WERI-Rb-1 (cell line): Measurements from ENCODE around the gene ZC3HAV1L.
"Not testable (repeated sequence)": the region's sequence is repeated elsewhere in the genome, so short reads cannot be mapped to it uniquely, and the experiment has no call there.

Experiments used
- DNase-seq: peaks from one replicate; pipeline ENCODE4 v3.0.0-alpha.2; 2020
- H3K27ac ChIP-seq: fragments of 250-450 bp; sonication (Bioruptor Pico); 2 replicates; pipeline ENCODE4 v1.5.1; 2020; ENCODE audit warnings: mild to moderate bottlenecking, moderate library complexity
- H3K27me3 ChIP-seq: fragments of 250-450 bp; sonication (Bioruptor Pico); 2 replicates; pipeline ENCODE4 v1.5.1; 2021; ENCODE audit warnings: mild to moderate bottlenecking, low read depth, moderate library complexity; ENCODE audit not compliant: insufficient read depth, severe bottlenecking
- H3K36me3 ChIP-seq: fragments of 250-450 bp; sonication (Bioruptor Pico); 2 replicates; pipeline ENCODE4 v1.5.1; 2020; ENCODE audit warnings: mild to moderate bottlenecking, moderate library complexity
- H3K4me3 ChIP-seq: 2 replicates; pipeline ENCODE4 v1.5.1; 2011; ENCODE audit warnings: low read depth, mild to moderate bottlenecking, control low read depth, low read length
- H3K9me3 ChIP-seq: fragments of 250-450 bp; sonication (Bioruptor Pico); 2 replicates; pipeline ENCODE4 v1.5.1; 2021; ENCODE audit warnings: mild to moderate bottlenecking, moderate library complexity; ENCODE audit not compliant: severe bottlenecking
- CTCF ChIP-seq: IDR thresholded peaks from 2 replicates; pipeline ENCODE4 v1.5.1; 2011; ENCODE audit warnings: low read depth, mild to moderate bottlenecking, control low read depth, inconsistent platforms, low read length

ZC3HAV1L gene

DNA sequence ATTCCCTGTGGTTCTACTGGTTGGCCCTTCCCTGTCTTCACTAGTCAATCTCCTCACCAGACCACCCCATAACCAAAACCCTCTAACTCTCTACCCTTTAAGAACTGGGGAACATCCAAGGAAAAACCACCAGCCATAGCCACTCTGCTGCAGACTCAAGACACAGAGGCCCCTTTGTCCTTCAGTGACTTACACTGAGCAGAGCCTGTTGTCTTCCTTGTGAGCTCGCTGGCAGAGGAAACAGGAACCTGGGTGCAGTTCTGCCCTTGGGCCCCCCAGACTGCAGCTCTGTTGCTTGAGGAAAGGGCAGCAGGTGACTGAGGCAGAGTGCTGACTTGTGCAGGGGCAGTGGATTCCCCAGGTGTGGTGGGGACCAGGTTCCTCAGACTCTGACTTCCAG lies 43.1 kb upstream of the ZC3HAV1L start:
- peaks cover 59% of the 10 kb centered on the region for H3K36me3 ChIP-seq
- DNase-seq, result no peak

DNA sequence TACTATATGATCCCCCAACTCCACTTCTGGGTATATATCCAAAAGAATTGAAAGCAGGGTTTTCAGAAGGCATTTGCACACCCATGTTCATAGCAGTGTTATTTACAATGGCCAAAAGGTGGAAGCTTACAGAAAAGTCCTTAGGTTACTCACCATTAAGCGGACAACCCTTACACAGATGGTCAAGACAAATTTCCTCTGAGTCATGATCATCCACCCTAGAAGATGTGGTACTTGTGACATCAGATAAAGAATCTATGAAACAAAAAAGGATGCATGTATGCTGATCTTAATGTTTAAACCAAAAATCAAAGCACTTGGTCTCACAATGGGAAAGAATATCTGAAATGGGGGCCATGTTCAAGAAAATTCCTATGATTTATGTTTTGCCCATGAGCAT lies 42.6 kb upstream of the ZC3HAV1L start:
- Histone ChIP-seq H3K27ac (no peak overlapping the region), H3K4me3 (no peak overlapping the region), H3K9me3 (no peaks in the 10 kb centered on the region), H3K36me3 (peaks cover 63% of the 10 kb centered on the region), H3K27me3 (no peaks in the 10 kb centered on the region)
- TF ChIP-seq CTCF, result no peak
- no peak for DNase-seq

More for the DNA sequence above, 43.1 kb upstream of the ZC3HAV1L start:
- H3K27ac ChIP-seq, result no peak overlapping the region
- no peaks in the 10 kb centered on the region for H3K9me3 ChIP-seq
- no peak for TF ChIP-seq CTCF
- no peak overlapping the region for H3K4me3 ChIP-seq
- H3K27me3 ChIP-seq, result no peaks in the 10 kb centered on the region

- H3K27ac ChIP-seq, H3K27me3 ChIP-seq, H3K9me3 ChIP-seq, H3K4me3 ChIP-seq, DNase-seq: not testable (repeated sequence)
- peaks cover 64% of the 10 kb centered on the region for H3K36me3 ChIP-seq
Measured at GRCh38 chr7:139077706-139078105, 41.9 kb upstream of the ZC3HAV1L start.

- no peak overlapping the region for H3K4me3 ChIP-seq
- H3K9me3 ChIP-seq, result no peaks in the 10 kb centered on the region
- no peak overlapping the region for H3K27ac ChIP-seq
- TF ChIP-seq CTCF, result no peak
- no peak for DNase-seq
- H3K27me3 ChIP-seq, result no peaks in the 10 kb centered on the region
- peaks cover 67% of the 10 kb centered on the region for H3K36me3 ChIP-seq
Measured at GRCh38 chr7:139075871-139076686, 40.2 kb upstream of the ZC3HAV1L start.

- Histone ChIP-seq H3K9me3 (no peaks in the 10 kb centered on the region), H3K4me3 (no peak overlapping the region), H3K36me3 (peaks cover 61% of the 10 kb centered on the region), H3K27ac (no peak overlapping the region), H3K27me3 (no peaks in the 10 kb centered on the region)
- peak; percentile 60 for TF ChIP-seq CTCF
- DNase-seq, result peak; percentile 56
Measured at GRCh38 chr7:139075031-139075652, 39.3 kb upstream of the ZC3HAV1L start.

GRCh38 chr7:139072796-139073195 lies 37.0 kb upstream of the ZC3HAV1L start:
- Histone ChIP-seq H3K27ac (no peak overlapping the region), H3K27me3 (no peaks in the 10 kb centered on the region), H3K36me3 (peaks cover 51% of the 10 kb centered on the region), H3K4me3 (no peak overlapping the region), H3K9me3 (no peaks in the 10 kb centered on the region)
- no peak for TF ChIP-seq CTCF
- DNase-seq, result no peak
